T-helper 1 cell treated with Interleukin-12 subunit alpha and Interleukin-12 subunit beta and Interleukin-4 antibody, amounts not matched to agents 30 μg/mL and 1 μg/mL, for 36 hours (primary cell): ENCODE data around the gene CACNA2D4.

ENCODE experiments used
- H3K27ac Mint-ChIP-seq: one replicate; pipeline ENCODE4 v1.8.0; 2021; ENCODE audit warnings: mild to moderate bottlenecking, mixed read lengths
- H3K27me3 Mint-ChIP-seq: one replicate; pipeline ENCODE4 v1.8.0; 2021; ENCODE audit warnings: low read depth, mixed read lengths
- H3K36me3 Mint-ChIP-seq: one replicate; pipeline ENCODE4 v1.8.0; 2021; ENCODE audit warnings: low read depth, mixed read lengths
- H3K4me1 Mint-ChIP-seq: one replicate; pipeline ENCODE4 v1.8.0; 2021; ENCODE audit warnings: low read depth, mixed read lengths
- H3K4me3 Mint-ChIP-seq: one replicate; pipeline ENCODE4 v1.8.0; 2021; ENCODE audit warnings: mild to moderate bottlenecking, moderate library complexity, mixed read lengths
- H3K9me3 Mint-ChIP-seq: one replicate; pipeline ENCODE4 v1.8.0; 2021; ENCODE audit warnings: mixed read lengths

Gene CACNA2D4

DNA sequence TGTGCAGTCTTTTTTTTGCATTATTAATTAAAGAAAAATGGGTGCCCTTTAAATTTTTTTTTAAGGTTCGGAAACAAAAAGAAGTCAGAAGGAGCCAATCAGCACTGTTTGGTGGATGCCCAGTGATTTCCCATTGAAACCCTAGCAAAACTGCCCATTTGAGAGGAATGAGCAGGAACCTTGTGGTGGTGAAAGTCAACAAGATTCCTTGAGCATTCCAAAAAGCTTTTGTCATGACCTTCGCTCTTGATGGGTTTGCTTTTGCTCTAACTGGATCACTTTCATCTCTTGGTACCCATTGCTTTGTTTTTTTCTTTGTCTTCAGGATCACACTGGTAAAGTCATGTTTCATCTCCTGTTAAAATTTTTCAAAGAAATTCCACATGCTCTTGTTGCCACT lies 173.5 kb downstream of the CACNA2D4 start:
- Mint-ChIP-seq H3K4me3 (no peak overlapping the region), H3K27ac (no peak overlapping the region), H3K36me3 (peaks cover 44% of the 10 kb centered on the region), H3K27me3 (no peaks in the 10 kb centered on the region), H3K9me3 (peaks cover 29% of the 10 kb centered on the region), H3K4me1 (peaks cover 5% of the 10 kb centered on the region)
